ENCODE results near the gene MICAL1. TPM values are rescaled to one million over a fixed set of nuclear protein-coding genes. Genes with fewer than 3 reads are reported as not detected.
A peak's percentile ranks its signal among the peaks of the same experiment; 100 is the strongest.

The MICAL1 gene
- polyA plus RNA-seq, 1 donor from 2014 or later: 54.2 TPM

DNA sequence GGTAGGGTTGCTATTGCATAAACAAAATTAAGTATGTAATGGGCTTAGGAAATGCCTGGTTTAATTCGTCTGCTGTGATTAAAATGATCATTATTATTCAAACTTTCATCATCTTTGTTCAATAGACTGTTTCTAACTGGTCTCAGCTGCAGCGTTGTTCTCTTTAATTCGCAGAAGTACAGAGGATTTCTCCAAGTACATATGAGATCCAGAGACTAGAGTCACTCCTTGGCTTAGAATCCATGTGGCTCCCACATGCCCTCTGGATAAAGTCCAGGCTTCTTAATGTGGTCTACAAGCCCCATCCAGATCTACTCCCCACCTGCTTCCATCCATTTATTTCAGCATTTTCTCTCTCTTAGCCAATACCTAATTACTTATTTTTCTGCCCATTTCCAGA, 28.6 kb upstream of the MICAL1 start:
- Histone ChIP-seq H3F3A (ENCODE audit: insufficient read depth, low read length, poor library complexity, severe bottlenecking) (no peaks in the 10 kb centered on the region), H3K79me2 (replicated peaks; ENCODE audit: insufficient read depth, low read length) (no peaks in the 10 kb centered on the region), H4K20me1 (ENCODE audit: insufficient read depth) (no peaks in the 10 kb centered on the region), H3K9ac (ENCODE audit: low read length) (no peak overlapping the region), H3K9me2 (ENCODE audit: insufficient read depth, low read length) (no peaks in the 10 kb centered on the region), H3K27ac (ENCODE audit: low read length) (no peak overlapping the region), H2AFZ (ENCODE audit: low read depth, low read length) (no peak overlapping the region), H3K9me3 (ENCODE audit: low read length) (no peaks in the 10 kb centered on the region), H3K4me3 (ENCODE audit: low read length) (peak overlapping the region; percentile 63), H3K27me3 (ENCODE audit: insufficient read depth, low read depth, low read length) (no peaks in the 10 kb centered on the region), H3K4me2 (ENCODE audit: low read length) (no peak overlapping the region), H3K36me3 (ENCODE audit: insufficient read depth, low read length) (no peaks in the 10 kb centered on the region)
- TF ChIP-seq, protein P1, sequence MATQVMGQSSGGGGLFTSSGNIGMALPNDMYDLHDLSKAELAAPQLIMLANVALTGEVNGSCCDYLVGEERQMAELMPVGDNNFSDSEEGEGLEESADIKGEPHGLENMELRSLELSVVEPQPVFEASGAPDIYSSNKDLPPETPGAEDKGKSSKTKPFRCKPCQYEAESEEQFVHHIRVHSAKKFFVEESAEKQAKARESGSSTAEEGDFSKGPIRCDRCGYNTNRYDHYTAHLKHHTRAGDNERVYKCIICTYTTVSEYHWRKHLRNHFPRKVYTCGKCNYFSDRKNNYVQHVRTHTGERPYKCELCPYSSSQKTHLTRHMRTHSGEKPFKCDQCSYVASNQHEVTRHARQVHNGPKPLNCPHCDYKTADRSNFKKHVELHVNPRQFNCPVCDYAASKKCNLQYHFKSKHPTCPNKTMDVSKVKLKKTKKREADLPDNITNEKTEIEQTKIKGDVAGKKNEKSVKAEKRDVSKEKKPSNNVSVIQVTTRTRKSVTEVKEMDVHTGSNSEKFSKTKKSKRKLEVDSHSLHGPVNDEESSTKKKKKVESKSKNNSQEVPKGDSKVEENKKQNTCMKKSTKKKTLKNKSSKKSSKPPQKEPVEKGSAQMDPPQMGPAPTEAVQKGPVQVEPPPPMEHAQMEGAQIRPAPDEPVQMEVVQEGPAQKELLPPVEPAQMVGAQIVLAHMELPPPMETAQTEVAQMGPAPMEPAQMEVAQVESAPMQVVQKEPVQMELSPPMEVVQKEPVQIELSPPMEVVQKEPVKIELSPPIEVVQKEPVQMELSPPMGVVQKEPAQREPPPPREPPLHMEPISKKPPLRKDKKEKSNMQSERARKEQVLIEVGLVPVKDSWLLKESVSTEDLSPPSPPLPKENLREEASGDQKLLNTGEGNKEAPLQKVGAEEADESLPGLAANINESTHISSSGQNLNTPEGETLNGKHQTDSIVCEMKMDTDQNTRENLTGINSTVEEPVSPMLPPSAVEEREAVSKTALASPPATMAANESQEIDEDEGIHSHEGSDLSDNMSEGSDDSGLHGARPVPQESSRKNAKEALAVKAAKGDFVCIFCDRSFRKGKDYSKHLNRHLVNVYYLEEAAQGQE (IDR thresholded peaks at IDR 0.05; ENCODE audit: borderline replicate concordance): no peak
- TF ChIP-seq TAF1 (IDR thresholded peaks at IDR 0.05; ENCODE audit: low read depth) (no peak), POLR2AphosphoS5 (IDR thresholded peaks at IDR 0.05) (no peak), CTCF (IDR thresholded peaks at IDR 0.05; ENCODE audit: poor library complexity, severe bottlenecking) (no peak), RAD21 (conservative IDR thresholded peaks at IDR 0.05) (no peak), MXI1 (conservative IDR thresholded peaks at IDR 0.05; ENCODE audit: poor library complexity, severe bottlenecking) (no peak), EP300 (conservative IDR thresholded peaks at IDR 0.05; ENCODE audit: poor library complexity, severe bottlenecking) (no peak), EZH2 (IDR thresholded peaks at IDR 0.05; ENCODE audit: borderline replicate concordance, insufficient read depth, low read length, poor library complexity, severe bottlenecking) (no peak), SMC3 (conservative IDR thresholded peaks at IDR 0.05; ENCODE audit: poor library complexity) (no peak)

- no peaks in the 10 kb centered on the region for H3F3A ChIP-seq (ENCODE audit: insufficient read depth, low read length, poor library complexity, severe bottlenecking)
- H4K20me1 ChIP-seq (ENCODE audit: insufficient read depth): no peaks in the 10 kb centered on the region
- no peak overlapping the region for H3K9ac ChIP-seq (ENCODE audit: low read length)
- H3K9me3 ChIP-seq (ENCODE audit: low read length): no peaks in the 10 kb centered on the region
- no peak overlapping the region for H2AFZ ChIP-seq (ENCODE audit: low read depth, low read length)
- no peaks in the 10 kb centered on the region for H3K79me2 ChIP-seq (replicated peaks; ENCODE audit: insufficient read depth, low read length)
- no peaks in the 10 kb centered on the region for H3K27me3 ChIP-seq (ENCODE audit: insufficient read depth, low read depth, low read length)
- TF ChIP-seq MXI1 (conservative IDR thresholded peaks at IDR 0.05; ENCODE audit: poor library complexity, severe bottlenecking) (no peak), EZH2 (IDR thresholded peaks at IDR 0.05; ENCODE audit: borderline replicate concordance, insufficient read depth, low read length, poor library complexity, severe bottlenecking) (no peak), POLR2AphosphoS5 (IDR thresholded peaks at IDR 0.05) (no peak), SMC3 (conservative IDR thresholded peaks at IDR 0.05; ENCODE audit: poor library complexity) (no peak), EP300 (conservative IDR thresholded peaks at IDR 0.05; ENCODE audit: poor library complexity, severe bottlenecking) (no peak), TAF1 (IDR thresholded peaks at IDR 0.05; ENCODE audit: low read depth) (no peak), CTCF (IDR thresholded peaks at IDR 0.05; ENCODE audit: poor library complexity, severe bottlenecking) (no peak), RAD21 (conservative IDR thresholded peaks at IDR 0.05) (no peak)
- TF ChIP-seq, protein P1 (IDR thresholded peaks at IDR 0.05; ENCODE audit: borderline replicate concordance): no peak
- H3K4me2 ChIP-seq (ENCODE audit: low read length): peak overlapping the region; percentile 55
- no peaks in the 10 kb centered on the region for H3K9me2 ChIP-seq (ENCODE audit: insufficient read depth, low read length)
- no peaks in the 10 kb centered on the region for H3K36me3 ChIP-seq (ENCODE audit: insufficient read depth, low read length)
- peak overlapping the region; percentile 63 for H3K4me3 ChIP-seq (ENCODE audit: low read length)
- H3K27ac ChIP-seq (ENCODE audit: low read length): no peak overlapping the region
Observed at GRCh38 chr6:109483735-109484057, 28.1 kb upstream of the MICAL1 start.

Measured in neural cell (in vitro differentiated cells).